ENCODE results near the gene SPHKAP. TPM values are rescaled to one million over a fixed set of nuclear protein-coding genes. Genes with fewer than 3 reads are reported as not detected.

The SPHKAP gene
- total and polyA plus RNA-seq, 9 donors, result 0.34 to 26.4 (median 0.99) TPM

DNA sequence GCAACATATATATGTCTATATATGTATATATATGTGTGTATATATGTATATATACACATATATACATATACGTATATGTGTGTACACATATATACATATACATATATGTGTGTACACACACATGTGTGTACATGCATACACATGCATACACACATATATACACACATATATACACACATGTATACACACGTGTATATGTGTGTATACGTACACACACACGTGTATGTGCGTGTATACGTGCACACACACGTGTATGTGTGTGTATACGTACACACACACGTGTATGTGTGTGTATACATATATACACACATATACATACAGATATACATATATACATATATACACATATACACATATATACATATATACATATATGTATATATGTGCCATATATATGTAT is 89.4 kb downstream of the SPHKAP start:
- H3K27me3 ChIP-seq, result no peaks in the 10 kb centered on the region
- TF ChIP-seq, protein P1, sequence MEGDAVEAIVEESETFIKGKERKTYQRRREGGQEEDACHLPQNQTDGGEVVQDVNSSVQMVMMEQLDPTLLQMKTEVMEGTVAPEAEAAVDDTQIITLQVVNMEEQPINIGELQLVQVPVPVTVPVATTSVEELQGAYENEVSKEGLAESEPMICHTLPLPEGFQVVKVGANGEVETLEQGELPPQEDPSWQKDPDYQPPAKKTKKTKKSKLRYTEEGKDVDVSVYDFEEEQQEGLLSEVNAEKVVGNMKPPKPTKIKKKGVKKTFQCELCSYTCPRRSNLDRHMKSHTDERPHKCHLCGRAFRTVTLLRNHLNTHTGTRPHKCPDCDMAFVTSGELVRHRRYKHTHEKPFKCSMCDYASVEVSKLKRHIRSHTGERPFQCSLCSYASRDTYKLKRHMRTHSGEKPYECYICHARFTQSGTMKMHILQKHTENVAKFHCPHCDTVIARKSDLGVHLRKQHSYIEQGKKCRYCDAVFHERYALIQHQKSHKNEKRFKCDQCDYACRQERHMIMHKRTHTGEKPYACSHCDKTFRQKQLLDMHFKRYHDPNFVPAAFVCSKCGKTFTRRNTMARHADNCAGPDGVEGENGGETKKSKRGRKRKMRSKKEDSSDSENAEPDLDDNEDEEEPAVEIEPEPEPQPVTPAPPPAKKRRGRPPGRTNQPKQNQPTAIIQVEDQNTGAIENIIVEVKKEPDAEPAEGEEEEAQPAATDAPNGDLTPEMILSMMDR (IDR thresholded peaks at IDR 0.05), result no peak
- no peak for TF ChIP-seq EP300 (IDR thresholded peaks at IDR 0.05)
- no peak for TF ChIP-seq POLR2A (IDR thresholded peaks at IDR 0.05)
- H3K27ac ChIP-seq, result no peak overlapping the region
- H3K4me3 ChIP-seq, result no peak overlapping the region
- no peaks in the 10 kb centered on the region for H3K36me3 ChIP-seq
- WGBS, 3 donors, result 60 to 83% (median 77%) methylated on average over 9 of the region's 9 CpGs
- H3K9me3 ChIP-seq, result peaks cover 0 to 4% of the 10 kb centered on the region in 2 donors
- intact Hi-C loops (cut with DNase I), result no loop called here
- DNase-seq, result no peak
- no peaks in the 10 kb centered on the region for H3K4me1 ChIP-seq (ENCODE audit: insufficient read depth)

DNA sequence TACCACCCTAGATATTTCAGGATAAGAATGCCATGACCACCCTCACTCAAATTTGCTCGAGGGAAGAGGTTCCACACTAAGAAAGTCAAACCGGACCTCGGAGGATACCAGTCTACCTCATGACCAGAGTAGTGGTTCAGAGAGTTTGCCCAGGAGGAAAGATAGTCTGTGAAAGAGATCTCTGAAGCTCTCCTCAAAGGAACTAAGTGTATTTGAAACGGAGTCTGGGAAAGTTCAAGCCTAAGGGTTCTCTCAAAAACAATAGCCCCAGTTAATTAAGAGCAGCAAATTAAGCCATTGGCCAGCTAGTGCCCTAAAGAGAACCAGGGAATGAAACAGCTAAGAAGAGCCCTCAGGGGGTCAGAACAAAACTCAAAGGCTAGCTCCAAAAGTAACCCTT is 94.9 kb downstream of the SPHKAP start:
- DNase-seq, result no peak
- TF ChIP-seq, protein P1 (IDR thresholded peaks at IDR 0.05), result no peak
- no peak for TF ChIP-seq EP300 (IDR thresholded peaks at IDR 0.05)
- TF ChIP-seq POLR2A (IDR thresholded peaks at IDR 0.05), result no peak

DNA sequence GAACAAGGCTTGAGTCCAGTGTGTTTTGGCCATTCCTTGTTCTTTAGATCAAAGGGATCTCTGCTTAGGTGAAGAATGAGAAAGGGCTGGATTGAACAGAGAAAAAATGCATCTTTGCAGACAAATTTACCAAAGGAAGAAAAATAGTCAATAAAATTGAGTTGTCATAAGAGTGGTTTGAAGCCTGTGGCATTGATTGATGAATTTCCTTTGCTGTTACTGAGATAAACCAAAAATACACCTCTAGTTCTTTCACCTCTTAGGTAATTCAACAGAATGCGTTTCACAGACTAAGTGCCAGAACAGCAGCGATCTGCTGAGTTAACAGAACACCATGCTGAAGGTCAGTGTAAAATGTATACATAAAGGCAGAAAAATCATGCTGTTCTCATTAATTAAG is 96.8 kb downstream of the SPHKAP start:
- H3K4me3 ChIP-seq, result no peak overlapping the region
- WGBS, 3 donors, result 23 to 31% (median 24%) methylated on average over 2 of the region's 2 CpGs
- no peaks in the 10 kb centered on the region for H3K36me3 ChIP-seq
- no peak for DNase-seq
- H3K9me3 ChIP-seq, result peaks cover 0 to 2% of the 10 kb centered on the region in 2 donors
- no peaks in the 10 kb centered on the region for H3K27me3 ChIP-seq
- no peak overlapping the region for H3K27ac ChIP-seq
- intact Hi-C loops (cut with DNase I), result no loop called here
- no peaks in the 10 kb centered on the region for H3K4me1 ChIP-seq (ENCODE audit: insufficient read depth)
- TF ChIP-seq POLR2A (IDR thresholded peaks at IDR 0.05) (no peak), EP300 (IDR thresholded peaks at IDR 0.05) (no peak)
- TF ChIP-seq, protein P1 (IDR thresholded peaks at IDR 0.05), result no peak

More for the DNA sequence above, 94.9 kb downstream of the SPHKAP start:
- no peaks in the 10 kb centered on the region for H3K36me3 ChIP-seq
- 86 to 93% (median 91%) methylated on average over 4 of the region's 4 CpGs for WGBS, 3 donors
- H3K9me3 ChIP-seq, result peaks cover 0 to 4% of the 10 kb centered on the region in 2 donors
- H3K4me1 ChIP-seq (ENCODE audit: insufficient read depth), result no peaks in the 10 kb centered on the region
- H3K4me3 ChIP-seq, result no peak overlapping the region
- H3K27me3 ChIP-seq, result no peaks in the 10 kb centered on the region
- H3K27ac ChIP-seq, result no peak overlapping the region
- intact Hi-C loops (cut with DNase I), result no loop called here

DNA sequence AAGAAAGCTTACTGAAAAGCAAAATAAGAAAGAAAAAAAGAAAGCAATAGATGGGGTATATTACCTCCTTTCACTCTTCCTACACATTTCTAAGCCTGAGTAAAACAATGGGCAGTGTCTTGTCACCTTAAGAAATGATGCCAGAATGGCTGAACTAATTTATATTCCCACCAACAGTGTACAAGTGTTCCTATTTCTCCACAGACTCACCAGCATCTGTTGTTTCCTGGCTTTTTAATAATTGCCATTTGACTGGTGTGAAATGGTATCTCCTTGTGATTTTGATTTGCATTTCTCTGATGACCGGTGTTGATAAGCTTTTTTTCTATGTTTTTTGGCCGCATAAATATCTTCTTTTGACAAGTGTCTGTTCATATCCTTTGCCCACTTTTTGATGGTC is 98.4 kb downstream of the SPHKAP start:
- 93 to 97% (median 96%) methylated on average over 2 of the region's 2 CpGs for WGBS, 3 donors
- Histone ChIP-seq H3K27ac (no peak overlapping the region), H3K4me1 (ENCODE audit: insufficient read depth) (no peaks in the 10 kb centered on the region), H3K4me3 (no peak overlapping the region), H3K9me3 (no peaks in the 10 kb centered on the region), H3K27me3 (no peaks in the 10 kb centered on the region), H3K36me3 (no peaks in the 10 kb centered on the region)
- intact Hi-C loops (cut with DNase I), result no loop called here
- DNase-seq, result no peak
- no peak for TF ChIP-seq POLR2A (IDR thresholded peaks at IDR 0.05)
- TF ChIP-seq EP300 (IDR thresholded peaks at IDR 0.05), result no peak
- TF ChIP-seq, protein P1 (IDR thresholded peaks at IDR 0.05), result no peak
